Islet precursor cell (in vitro differentiated cells): Measurements from ENCODE around the gene IL11RA.

Experiments used
- DNase-seq: peaks from one replicate; pipeline ENCODE4 v3.0.0-alpha.2; 2018

The IL11RA gene

DNA sequence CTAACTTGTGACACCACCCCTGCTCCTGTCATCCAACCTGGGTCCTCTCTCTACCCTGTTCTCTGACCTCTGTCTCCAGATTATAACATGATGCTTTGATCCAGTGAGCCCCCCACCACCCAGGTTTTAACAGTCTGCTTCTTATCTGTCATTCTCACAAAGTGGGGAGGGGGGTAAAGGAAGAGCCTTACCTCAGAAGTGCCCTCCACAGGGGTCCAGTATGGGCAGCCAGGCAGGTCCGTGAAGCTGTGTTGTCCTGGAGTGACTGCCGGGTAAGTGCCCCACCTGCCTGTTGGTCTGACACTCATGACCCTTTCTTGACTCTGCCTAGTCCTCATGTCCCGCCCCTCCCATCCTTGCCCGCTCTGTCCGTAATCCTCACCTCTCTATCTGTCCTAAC lies 3.4 kb downstream of the IL11RA start:
- no peak for DNase-seq

DNA sequence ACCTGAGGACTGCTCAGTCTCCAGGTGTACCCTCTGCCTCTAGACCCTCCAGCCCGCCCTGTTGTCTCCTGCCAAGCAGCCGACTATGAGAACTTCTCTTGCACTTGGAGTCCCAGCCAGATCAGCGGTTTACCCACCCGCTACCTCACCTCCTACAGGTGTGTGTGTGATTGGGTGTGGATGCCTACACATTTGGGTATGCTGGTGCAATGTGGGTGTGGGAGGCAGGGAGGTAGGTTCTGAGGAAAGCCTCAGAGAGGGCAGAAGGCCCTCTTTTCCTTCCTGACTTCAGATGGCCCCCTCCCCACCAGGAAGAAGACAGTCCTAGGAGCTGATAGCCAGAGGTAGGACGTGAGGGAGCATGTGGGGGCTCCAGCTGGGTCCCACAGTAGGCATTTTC lies 5.0 kb downstream of the IL11RA start:
- no peak for DNase-seq

DNA sequence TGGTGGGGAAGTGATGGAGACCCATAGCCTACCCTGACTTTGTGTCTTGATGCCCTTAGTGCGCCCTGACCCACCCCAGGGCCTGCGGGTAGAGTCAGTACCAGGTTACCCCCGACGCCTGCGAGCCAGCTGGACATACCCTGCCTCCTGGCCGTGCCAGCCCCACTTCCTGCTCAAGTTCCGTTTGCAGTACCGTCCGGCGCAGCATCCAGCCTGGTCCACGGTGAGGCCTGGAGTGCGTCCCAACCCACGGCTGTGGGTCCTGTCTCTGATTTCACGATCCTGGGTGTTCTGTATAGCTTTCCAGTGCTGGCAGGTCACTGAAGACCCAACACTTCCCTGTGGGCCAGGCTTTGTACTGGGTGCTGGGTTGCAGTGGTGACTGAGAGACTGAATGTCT lies 6.5 kb downstream of the IL11RA start:
- no peak for DNase-seq

DNA sequence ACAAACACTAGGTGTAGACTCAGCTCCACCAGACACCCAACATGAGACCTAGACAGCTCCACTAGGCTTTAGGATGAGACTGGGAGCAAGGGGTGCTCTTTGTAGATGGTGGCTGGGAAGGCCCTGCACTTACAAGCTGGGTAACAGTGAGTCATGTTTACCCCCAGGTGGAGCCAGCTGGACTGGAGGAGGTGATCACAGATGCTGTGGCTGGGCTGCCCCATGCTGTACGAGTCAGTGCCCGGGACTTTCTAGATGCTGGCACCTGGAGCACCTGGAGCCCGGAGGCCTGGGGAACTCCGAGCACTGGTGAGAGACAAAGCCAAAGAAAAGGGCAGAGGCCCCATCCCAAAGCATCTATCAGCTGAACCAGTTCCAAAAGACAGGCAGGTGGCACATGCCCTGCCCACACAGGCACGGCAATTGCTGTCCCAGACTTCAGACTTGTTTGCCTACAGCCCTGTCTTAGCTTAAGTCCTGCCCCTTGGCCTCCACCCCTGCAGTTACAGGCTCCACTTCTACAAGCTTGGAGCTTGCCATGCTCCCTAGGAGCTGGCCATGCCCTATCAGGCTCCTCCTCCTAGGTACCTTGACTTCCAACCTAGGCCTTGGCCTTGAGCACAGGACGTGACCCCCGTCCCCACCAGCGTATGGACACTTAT lies 7.7 kb downstream of the IL11RA start:
- DNase-seq: peak; percentile 62

DNA sequence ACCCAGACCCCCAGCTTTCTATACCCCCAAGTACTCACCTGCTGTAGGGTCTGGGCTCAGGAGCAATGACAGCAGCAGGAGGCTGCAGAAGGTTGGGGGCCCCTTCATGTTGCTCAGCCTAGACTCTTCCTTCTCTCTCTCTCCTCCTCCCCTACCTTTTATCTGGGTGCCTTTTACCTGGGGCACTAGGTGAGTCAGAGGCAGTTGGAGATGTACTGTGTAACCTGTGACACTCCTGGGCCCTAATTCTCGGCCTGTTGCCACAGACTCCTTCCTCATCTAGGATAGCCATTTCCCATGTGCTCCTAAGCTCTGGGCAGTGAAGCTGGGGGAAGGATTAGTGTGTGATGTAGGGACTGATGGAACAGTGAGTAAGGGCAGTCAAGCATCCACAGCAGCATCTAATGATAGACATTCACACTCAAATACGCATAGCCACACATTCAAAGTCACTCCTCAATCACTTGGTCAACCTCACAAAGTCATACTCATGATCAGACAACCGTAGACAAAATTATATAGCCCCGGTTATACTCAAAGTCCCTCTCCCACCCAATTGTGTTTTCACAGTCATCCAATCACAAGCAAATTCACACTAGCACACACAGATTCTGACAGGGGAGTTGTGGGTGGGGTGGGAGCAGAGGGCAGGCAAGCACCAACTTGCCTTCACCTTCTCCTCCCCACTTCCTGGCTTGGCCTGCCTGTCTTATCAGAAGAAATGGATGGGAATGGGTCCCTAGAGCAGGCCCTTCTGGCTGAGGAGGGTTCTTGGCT lies 10.7 kb downstream of the IL11RA start, which contains the start of gene CCL27:
TSS of gene CCL27 (minus strand) at position 132 of the 777 bp plus-strand sequence. CDS start at position 108, 24 bp downstream.
- no peak for DNase-seq

DNA sequence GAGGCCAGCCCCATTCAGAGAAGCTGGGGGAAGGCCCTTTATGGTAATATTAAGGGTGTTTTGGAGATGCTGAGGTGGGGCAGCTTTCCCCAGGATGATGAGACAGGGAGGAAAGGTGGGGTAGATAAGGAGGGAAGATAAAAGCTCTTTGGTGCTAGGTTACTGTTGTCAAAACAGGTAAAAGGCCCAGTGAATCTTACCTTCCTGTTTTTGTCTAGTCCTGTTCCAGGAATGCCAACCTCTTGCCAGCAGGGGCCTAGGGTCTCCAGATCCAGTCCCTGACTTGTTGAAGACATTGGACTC lies 11.3 kb downstream of the IL11RA start:
- no peak for DNase-seq

DNA sequence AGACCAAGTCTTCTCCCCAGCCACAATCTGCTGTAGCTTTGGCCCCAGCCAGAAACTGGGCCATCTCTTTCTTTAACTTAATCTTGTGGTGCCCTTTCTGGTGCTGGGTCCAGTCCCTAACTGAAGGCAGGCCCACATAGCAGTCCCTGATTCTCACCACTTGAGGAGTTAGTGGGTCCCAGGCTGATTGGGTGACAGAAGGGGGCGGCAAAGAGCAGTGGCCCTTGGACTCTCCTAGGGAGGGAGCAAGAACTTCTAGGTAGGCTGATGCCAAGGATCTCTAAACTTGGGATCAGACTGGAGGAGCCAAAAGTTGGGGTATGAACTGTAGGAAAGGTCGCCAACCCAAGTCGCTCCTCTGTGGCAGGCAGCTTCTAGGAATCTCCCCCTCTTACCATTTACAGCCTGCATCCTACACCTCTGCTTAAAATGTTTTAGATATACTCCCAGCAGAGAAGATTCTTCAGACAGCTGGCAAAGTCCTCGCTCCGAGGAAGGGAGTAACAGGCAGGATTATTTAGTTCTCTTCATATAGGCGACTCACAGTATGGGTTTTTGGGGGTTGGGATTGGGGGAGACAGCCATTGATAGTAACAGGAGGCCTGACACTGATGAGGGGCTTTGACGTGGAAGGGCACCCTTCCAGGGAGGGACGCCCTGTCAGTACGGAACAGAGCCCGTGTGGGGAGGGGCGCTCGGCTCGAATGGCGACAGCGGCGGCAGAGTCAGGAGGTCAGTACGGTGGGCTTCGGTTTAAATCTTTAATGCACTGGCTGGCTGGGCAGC lies 12.5 kb downstream of the IL11RA start:
- DNase-seq: peak; percentile 93

DNA sequence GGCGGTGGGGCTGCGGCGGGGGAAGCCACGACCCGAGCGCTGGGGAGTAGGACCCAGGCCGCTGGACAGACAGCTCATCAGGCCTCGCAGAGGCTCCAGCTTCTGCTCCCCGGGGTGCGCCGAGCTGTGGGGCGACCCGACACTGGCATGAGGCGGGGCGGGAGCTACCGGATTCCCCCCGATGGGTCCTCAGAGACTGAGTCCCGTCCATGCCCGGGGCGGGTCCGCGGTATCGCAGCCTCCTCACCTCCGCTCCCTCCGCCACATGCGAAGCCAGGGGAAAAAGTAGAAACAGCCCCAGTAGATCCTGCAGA lies 13.0 kb downstream of the IL11RA start:
- DNase-seq: no peak

DNA sequence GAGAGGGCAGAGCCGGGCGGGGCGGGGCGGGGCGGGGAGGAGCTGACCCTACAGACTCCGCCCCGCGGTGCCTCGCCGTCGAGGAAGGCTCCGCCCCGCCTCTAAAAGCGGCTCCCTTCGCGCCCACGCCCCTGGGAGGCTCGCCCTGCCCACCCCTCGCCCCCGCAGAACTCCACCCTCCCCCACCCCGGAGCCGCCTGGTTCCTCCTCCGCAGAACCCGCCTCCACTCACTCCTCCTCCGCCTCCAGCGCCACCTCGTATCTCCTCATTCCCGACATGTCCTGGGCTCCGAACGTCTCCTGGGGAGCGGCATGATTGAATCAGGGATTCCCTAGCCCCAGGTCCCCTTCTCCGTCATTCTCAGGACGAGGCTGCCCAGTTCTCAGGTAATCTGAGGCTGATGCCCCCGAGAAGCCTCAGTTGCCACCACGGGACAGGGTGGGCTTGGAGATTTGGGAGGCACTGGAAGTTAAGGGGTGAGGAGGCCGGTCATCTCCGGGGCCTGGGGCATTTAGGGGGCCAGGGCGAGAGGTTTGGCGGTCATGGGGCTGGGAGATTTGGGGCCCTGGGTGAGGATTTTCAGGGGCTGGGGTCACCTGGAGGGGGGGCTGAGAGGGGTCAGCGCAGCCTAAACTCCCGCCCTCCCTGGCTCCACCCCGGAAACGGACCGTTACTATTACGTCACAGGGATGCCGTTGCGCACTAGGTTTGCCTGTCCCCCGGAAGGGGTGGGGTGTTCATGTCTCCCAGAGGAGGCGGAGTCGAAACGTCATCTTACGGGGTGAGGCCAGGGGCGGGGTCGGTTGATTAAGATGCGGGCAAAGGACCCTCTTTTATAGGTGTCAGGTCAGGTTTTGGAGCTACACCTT lies 13.6 kb downstream of the IL11RA start:
- DNase-seq: peak; percentile 97

DNA sequence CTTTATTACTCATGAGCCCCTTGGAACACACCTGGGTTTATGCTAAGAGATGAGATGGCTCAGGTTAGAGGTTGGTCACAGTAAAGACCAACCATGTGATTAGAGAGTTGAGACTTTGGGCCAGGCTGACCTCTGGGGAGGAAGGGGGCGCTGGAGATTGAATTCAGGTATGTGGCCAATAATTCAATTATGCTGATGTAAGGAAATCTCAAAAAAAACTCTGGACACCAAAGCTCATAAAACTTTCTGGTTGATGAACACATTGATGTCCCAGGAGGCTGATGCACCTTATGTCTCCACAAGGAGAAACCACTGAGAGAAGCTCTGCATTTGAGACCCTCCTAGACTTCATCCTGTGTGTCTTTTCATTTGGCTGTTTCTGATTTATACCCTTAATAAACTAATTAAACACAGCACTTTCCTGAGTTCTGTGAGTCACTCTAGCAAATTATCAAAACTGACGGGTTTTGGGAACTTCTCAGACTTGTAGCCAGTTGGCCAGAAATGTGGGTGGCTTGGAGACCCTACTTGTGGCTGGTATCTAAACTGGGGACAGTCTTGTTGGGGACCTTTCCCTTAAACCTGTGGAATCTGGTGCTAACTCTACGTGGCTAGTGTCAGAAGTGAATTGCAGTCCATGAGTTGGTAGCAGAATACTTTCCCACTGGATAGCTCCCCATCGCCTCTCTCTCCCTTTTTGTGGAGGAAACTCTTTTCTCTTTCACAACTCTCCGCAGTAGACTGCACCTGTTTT lies 18.0 kb downstream of the IL11RA start:
- no peak for DNase-seq

DNA sequence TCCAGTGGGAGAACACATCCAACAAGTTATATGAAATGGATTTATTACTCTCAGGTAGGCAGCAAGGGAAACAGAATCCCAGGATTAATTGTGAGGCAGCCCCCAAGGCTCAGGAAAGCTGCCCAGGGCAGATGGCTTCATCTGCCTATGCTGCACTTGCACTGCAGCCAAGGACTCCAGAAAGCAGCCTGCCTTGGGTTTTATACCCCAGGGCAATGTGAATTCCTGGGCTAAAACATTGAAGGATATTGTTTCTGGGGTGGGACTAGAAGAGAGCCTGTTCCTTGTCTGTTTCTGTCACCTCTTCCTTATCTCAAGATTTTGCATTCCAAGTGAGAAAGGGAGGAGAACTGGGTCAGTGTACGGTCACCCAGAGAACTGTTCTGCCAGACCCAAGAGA lies 19.3 kb downstream of the IL11RA start:
- DNase-seq: peak; percentile 72

DNA sequence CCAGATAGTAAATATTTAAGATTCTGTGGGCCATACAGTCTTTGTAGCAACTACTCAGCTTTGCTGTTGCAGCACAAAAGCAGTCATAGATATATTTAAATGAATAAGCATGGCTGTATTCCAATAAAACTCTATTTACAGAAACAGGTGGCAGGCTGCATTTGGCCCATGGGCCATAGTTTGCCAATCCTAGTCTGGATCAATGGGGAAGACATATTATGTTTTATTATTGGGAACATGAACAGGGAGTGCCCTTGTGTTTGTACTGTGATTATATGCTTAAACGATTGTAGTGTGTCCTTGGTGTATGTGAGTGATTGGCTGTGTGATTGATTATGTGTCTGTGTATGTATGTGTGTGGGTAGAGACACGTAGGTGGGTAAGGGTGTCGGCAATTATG lies 22.5 kb downstream of the IL11RA start:
- DNase-seq: no peak

DNA sequence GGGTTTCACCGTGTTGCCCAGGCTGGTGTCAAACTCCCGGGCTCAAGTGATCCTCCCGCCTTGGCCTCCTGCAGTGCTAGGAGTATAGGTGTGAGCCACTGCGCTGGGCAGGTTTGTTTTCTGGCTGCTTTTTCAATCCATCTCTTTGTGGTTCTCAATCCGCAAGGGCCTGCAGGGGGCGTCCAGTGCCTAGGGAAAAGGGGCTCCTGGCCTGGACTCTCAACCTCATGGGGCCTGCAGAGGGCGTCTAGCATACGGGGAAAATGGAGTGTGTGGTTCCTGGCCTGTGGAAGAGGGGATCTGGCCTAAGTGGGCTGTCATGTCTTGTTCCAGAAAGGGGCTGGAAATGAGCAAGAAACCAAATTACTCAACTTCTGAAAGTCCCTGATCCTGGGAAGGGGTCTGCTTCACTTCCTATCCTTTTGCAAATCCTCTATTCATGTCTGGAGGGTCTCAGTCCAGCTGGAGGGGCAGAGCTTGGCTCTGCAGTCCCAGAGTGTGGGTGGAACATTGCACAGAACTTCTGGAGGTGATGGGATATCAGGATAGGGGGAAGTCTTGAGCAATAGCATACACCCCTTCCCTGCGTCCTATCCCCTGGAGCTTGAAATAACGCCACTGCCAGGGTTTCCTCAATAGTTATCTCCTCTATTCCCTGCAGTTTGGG lies 23.2 kb downstream of the IL11RA start:
- DNase-seq: peak; percentile 91

DNA sequence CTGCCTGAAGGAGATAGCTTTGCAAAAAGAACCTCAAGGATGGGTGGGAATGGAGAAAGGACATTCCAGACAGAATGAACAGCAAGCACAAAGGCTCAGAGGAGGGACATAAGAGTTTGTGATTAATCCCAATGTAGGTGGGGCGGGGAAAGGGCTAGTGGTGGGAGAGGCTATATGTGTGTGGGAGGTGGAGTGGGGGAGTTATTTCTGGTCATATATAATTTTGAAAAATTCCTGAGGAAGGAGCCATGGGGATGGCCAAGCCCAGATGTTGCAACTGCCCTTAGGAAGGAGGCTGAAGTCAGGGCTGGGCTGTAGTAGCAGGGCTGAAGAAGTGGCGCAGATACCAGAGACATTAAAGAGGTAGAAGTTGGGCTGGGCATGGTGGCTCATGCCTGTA lies 23.9 kb downstream of the IL11RA start:
- no peak for DNase-seq

DNA sequence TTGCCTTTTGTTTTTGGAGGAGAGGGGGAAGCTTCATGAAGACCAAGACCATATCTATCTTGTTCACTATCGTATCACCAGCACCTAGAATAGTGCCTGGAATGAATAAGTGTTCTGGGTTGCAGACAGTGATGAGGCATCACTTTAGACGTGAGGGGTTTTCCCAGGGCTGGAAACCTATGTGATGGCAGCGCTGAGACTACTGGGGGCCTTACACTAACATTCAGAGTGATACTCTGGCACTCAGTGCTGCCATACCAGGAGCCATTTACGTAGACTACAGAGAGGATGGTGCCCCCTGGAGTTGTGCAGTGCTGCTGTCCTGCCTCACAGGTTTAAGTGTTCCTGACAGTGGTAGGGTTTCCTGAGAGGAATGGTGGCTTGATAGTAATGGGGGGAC lies 32.2 kb downstream of the IL11RA start:
- DNase-seq: no peak

DNA sequence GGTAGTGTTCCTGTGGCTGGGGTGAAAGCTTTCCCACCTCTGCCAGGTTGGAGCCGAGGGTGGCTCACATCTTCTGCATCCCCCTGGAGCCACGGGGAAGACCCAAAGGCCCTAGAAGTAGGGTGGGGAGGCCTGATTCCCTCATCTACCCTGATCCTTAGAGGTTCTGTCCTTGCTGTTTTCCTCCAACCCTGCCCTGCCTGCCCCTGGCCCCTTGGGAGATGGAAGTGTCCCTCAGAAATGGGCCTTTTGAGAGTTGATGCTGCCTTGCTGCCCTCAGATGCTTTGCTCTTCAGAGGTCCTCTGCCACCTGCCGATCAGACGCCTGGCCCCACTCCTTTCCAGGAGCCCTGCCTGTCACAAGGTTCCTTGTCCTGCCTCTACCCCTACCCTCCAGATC lies 32.8 kb downstream of the IL11RA start:
- no peak for DNase-seq

DNA sequence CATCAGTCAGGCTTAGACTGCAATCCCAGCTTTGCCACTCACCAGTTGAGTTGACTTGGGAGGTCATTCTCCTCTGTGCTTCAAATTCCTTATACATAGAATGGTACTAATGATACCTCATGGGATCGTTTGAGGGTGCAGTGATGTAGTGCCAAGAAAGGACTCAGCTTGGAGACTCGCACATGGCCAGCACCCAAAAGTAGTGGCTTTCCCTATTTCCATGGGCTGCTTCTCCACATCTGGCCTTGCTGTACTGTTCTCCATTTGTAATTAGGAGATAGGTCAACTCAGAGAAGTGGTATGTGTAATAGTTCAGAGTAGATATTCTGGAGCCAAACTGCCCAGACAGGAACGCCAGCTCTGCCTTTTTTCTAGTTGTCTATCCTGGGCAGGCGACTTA lies 33.6 kb downstream of the IL11RA start:
- no peak for DNase-seq

DNA sequence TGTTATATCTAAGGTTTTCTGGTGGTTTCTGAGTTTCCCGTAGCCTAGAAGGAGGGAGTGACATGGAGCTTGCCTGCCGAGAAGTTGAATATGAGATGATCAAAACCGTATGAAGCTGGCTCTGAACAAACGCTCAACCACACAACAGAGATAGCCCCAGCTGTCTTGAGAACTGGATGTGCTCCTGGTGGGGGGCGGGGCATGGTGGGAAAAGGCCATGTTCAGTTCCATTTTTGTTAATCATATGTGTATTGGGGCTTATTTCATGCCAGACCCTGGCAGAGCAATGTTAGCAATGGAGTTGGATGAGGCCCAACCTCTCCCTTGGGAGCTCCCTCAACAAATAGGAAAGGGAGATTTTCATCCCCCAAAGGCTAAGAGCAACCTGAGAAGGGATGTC lies 34.2 kb downstream of the IL11RA start:
- no peak for DNase-seq

DNA sequence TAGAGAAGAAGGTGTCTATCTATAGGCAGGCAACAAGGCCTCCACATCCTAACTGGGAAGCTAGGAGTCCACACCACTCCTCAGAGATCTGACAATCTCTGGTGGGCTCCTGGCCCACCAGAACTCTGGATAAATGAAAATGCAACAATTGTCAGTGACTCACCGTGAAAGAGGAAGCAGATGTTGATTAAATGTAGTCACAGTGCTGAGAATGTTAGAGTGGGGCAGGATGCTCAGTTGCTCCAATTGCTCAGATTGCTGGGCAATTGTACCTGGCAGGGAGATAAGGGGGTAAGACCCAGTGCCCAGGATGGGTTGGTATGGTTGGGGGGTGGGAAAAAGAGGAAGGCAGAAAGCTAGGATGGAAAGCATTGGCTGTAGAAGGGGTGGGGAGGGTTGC lies 34.7 kb downstream of the IL11RA start:
- no peak for DNase-seq

DNA sequence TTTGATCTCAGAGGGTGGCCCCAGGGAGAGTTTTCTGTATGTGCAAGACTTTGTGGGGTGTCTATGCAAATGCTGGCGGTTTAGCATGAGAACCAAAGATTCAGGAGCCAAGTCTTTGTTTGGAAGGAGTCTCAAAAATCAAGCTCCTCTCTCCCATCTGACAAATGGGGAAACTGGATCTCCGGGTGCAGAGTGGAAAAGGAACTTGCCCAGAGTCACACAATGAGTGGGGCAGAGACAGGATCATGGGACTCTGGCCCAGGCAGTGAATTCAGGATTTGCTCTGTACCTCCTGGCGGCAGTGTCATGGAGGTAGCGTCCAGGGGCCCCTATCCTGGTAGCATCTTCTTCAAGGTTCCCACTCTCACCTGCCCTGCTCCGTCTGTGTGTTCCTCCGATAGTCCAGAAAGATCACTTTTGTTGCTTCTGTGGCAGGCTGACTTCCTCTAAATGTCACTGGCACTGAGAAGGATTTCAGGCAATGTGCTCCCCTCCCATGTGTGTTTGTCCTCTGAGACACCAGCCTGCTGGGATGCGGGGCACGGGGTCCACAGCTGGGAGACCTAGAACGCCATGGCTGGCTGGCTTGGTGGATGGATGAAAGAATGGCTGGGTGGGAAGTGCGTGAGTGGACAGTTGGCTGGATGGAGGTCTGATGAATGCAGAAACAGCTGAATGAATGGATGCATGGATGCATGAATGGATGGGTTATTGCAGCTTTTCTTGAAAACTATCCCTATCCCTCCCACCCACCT lies 35.5 kb downstream of the IL11RA start:
- no peak for DNase-seq
